Measurements from ENCODE around the gene PRKCH. TPM values are rescaled to one million over a fixed set of nuclear protein-coding genes. Genes with fewer than 3 reads are reported as not detected.

PRKCH gene
- total and polyA plus RNA-seq, 2 of the 13 experiments (the other 11 are each of a cell fraction or from before 2014, with no cell fraction given) = 0.48 to 1.3 TPM

GRCh38 chr14:61526405-61527312 lies 205.3 kb downstream of the PRKCH start (continued):
- TF ChIP-seq ZBTB37 (CRISPR knock-in tag; IDR thresholded peaks at IDR 0.05) (peak; percentile 63), E2F1 (CRISPR knock-in tag; IDR thresholded peaks at IDR 0.05) (no peak), HMGXB4 (CRISPR knock-in tag; IDR thresholded peaks at IDR 0.05; ENCODE audit: borderline replicate concordance in 1 of 2, low read depth in 1 of 2) (peak in 1 of 2 experiments; percentile 23; a peak in 2 of 4 replicates), ZNF687 (CRISPR knock-in tag; IDR thresholded peaks at IDR 0.05) (peak; percentile 87), GATA4 (IDR thresholded peaks at IDR 0.05; ENCODE audit: borderline replicate concordance, low read depth) (peak; percentile 66; the same call in 1 of the 2 replicates), POLR2G (IDR thresholded peaks at IDR 0.05; ENCODE audit: low read depth, low read length) (peak; percentile 61), SRSF9 (IDR thresholded peaks at IDR 0.05; ENCODE audit: borderline replicate concordance, insufficient read depth, low read depth, low read length, poor library complexity, severe bottlenecking) (no peak), ETV5 (CRISPR knock-in tag; IDR thresholded peaks at IDR 0.05; ENCODE audit: borderline replicate concordance) (peak; percentile 71), RXRA (CRISPR knock-in tag; IDR thresholded peaks at IDR 0.05) (peak; percentile 63; the same call in 1 of the 2 replicates), ATF4 (CRISPR knock-in tag; IDR thresholded peaks at IDR 0.05) (peak in 1 of 2 experiments; percentile 56; a peak in 1 of 4 replicates), HDAC6 (IDR thresholded peaks at IDR 0.05; ENCODE audit: low read depth, low read length) (no peak), ZNF816 (CRISPR knock-in tag; IDR thresholded peaks at IDR 0.05; ENCODE audit: borderline replicate concordance) (no peak), ELF1 (CRISPR knock-in tag; IDR thresholded peaks at IDR 0.05) (no peak; the same call in 1 of the 2 replicates)
